Stimulated activated memory B cell treated with anti-CD40 and anti-IgM and Interleukin-4, amounts not matched to agents 10 μg/mL and 1 μg/mL and 100 μg/mL, for 72 hours (primary cell): Measurements from ENCODE around the gene AGBL1.

Source experiments
- ATAC-seq: fragments of 150-1000 bp; cut with Tn5 transposase; 2 replicates; pipeline ENCODE4 v1.10.0; 2021
- H3K27ac Mint-ChIP-seq: one replicate; pipeline ENCODE4 v1.8.0; 2022; ENCODE audit warnings: mild to moderate bottlenecking, mixed read lengths
- H3K27me3 Mint-ChIP-seq: one replicate; pipeline ENCODE4 v1.8.0; 2022; ENCODE audit warnings: mixed read lengths
- H3K36me3 Mint-ChIP-seq: one replicate; pipeline ENCODE4 v1.8.0; 2022; ENCODE audit warnings: mixed read lengths
- H3K4me1 Mint-ChIP-seq: one replicate; pipeline ENCODE4 v1.8.0; 2022; ENCODE audit warnings: mixed read lengths
- H3K4me3 Mint-ChIP-seq: one replicate; pipeline ENCODE4 v1.8.0; 2022; ENCODE audit warnings: mild to moderate bottlenecking, moderate library complexity, mixed read lengths
- H3K9me3 Mint-ChIP-seq: one replicate; pipeline ENCODE4 v1.8.0; 2022; ENCODE audit warnings: mixed read lengths

Gene AGBL1

DNA sequence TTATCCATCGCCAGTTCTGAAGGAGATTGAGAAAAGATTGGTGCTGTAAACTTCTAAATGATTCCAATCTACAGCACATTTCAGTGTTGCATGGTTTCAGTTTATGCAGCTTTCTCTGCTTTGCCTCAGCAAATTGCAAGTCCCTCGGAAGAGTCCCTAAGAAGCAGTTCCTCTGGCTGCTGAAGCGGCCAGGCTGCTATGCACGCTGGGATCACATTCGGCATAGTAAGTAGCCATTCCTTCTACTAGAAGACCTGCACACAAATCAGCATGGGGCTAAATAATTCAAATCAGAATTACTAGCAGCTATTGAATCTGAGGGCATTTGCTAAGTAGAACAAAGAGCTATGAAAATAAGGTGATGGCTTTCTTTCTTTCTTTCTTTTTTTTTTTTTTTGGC, 769.5 kb downstream of the AGBL1 start:
- H3K9me3 Mint-ChIP-seq = peaks cover 3% of the 10 kb centered on the region
- ATAC-seq = no peak
- no peaks in the 10 kb centered on the region for H3K36me3 Mint-ChIP-seq
- no peaks in the 10 kb centered on the region for H3K27me3 Mint-ChIP-seq
- H3K4me3 Mint-ChIP-seq = no peak overlapping the region
- H3K4me1 Mint-ChIP-seq = no peaks in the 10 kb centered on the region
- H3K27ac Mint-ChIP-seq = no peak overlapping the region

DNA sequence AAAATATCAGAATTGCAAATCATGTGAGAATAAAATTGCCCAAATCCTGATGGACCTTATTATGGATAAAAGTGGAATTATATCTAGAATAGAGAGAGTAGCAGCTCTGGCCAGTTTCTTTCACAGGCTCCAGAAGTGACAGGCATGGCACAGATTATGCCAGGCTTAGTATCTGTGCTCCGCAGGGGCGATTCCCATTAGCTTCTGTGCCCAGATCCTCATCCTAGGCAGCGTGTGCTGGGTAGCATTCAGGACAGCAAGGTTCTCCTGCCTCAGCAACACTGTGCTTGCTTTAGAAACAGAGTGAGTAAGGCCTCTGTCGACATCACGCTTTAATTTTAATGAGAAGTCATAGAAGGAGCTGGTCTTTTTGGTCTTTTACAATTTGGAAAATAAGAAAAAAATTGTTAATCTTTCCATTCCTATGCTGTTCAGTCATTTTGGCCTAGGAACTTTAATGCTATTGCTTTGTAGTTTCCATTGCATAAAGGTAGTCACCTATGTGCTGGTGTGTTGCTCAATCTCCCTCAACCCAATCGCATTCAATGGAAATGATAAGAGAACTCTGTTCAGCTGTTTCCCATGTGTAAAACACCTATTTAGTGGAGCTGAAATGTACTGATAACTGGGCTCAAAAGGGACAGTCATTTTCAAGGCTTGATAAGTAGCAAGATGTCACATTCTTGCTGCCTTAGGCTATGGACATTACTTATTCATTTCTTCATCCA, 770.1 kb downstream of the AGBL1 start:
- H3K9me3 Mint-ChIP-seq = peaks cover 3% of the 10 kb centered on the region
- ATAC-seq = no peak
- no peak overlapping the region for H3K4me3 Mint-ChIP-seq
- no peaks in the 10 kb centered on the region for H3K27me3 Mint-ChIP-seq
- H3K4me1 Mint-ChIP-seq = no peaks in the 10 kb centered on the region
- no peaks in the 10 kb centered on the region for H3K36me3 Mint-ChIP-seq
- H3K27ac Mint-ChIP-seq = no peak overlapping the region

DNA sequence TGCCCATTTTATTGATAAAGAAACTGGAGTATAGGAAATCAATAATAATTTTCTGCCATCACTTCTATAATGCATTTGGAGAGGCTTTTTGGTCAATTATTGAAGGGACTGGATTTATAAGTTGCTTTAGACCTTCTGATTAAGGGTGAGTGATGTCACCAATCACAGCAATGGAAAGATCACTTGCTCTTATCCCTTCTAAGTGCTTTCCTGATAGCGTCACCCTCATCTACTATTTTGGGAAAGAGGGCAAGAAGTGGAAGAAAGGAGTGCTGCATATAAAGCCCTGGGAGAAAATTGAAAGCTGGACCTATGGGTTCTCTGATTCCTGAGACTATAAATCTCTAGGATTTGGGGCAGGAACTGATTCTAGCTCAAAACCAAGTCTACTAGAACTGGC, 771.3 kb downstream of the AGBL1 start:
- H3K36me3 Mint-ChIP-seq = no peaks in the 10 kb centered on the region
- H3K27me3 Mint-ChIP-seq = no peaks in the 10 kb centered on the region
- no peaks in the 10 kb centered on the region for H3K4me1 Mint-ChIP-seq
- H3K9me3 Mint-ChIP-seq = peaks cover 3% of the 10 kb centered on the region
- no peak overlapping the region for H3K4me3 Mint-ChIP-seq
- no peak for ATAC-seq
- no peak overlapping the region for H3K27ac Mint-ChIP-seq

DNA sequence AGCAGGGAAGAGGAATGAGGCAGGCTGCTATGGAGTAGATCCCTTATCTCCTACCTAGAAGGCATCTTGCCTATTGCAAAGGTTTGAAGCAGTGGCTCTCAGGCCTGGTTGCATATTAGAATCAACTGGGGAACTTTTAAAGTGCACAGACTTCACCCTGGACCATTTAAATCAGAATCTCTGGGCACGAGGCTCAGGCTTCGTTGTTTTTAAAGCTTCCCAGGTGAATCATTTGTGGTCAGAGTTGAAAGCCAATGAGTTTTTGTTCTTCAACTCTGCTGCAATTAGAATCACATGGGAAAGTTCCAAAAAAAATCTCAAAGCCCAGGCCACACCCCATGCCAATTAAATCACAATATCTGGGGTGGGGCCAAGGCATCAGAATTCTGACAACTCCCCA, 773.1 kb downstream of the AGBL1 start:
- Mint-ChIP-seq H3K4me1 (no peaks in the 10 kb centered on the region), H3K4me3 (no peak overlapping the region), H3K27ac (no peak overlapping the region), H3K27me3 (no peaks in the 10 kb centered on the region), H3K36me3 (no peaks in the 10 kb centered on the region), H3K9me3 (peaks cover under 1% of the 10 kb centered on the region)
- no peak for ATAC-seq

DNA sequence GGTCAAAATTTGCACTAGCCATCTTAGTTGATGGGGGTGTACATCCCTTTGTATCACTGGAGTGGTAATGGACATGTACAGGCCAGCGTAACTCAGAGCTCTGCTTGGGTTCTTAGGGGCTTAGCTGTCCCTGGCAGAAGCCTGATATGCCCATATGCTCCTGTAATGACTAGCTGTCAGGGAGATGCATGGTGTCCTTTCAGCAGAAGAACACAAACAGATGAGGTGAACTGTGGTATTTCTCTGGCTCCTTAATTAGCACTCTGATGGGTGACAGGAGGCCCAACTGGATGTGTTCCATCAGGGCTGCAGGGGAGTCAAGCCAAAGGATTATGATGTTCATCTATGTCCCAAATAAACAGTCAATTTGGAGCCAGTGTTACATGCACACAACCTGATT, 774.5 kb downstream of the AGBL1 start:
- Mint-ChIP-seq H3K4me3 (no peak overlapping the region), H3K27ac (no peak overlapping the region), H3K9me3 (peaks cover 2% of the 10 kb centered on the region), H3K4me1 (no peaks in the 10 kb centered on the region), H3K36me3 (no peaks in the 10 kb centered on the region), H3K27me3 (no peaks in the 10 kb centered on the region)
- no peak for ATAC-seq

DNA sequence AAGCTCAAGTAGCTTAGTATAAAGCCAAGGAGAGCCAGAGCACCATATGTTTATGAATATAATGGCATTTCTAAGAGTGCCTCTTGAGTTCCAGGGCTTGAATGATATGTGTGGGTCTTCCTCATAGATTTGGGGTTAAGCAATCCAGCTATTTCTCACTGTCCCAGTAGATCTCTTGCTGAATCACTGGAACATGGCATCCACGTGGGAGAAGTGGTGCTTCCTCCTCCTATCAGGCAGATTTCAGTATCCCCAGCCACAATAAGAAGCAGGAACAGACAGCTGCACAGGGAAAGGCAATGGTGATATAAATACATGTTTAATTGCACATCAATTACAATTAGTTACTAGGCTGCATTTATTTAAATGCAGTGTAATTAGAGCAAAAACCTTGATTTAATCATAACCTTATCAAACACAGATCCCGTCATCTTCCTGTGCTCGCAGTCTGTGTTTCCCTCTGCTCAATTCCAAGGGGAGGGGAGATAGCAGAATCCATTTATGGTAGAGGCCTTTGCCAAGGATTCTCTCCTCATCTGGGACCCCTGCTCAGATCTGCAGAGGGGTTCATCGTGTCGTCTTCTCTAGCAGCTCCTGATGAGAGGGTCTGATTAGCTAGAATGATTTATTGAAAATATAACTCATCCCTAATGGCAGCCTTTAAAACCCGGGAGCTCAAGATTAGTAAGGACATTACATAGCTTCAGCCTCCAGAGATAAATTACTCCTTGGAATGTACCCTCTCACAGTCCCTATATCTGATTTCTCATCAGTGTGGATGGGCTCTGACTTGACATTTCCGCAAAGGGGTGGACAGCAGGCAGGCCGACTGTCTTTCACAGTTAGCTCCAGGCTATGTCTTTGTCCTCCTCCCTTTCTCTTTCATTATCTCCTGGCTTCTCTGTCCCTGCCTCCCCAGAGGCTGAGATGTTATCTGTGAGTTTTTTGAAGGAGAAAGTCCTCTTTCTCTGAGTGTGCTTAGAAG, 775.9 kb downstream of the AGBL1 start:
- no peaks in the 10 kb centered on the region for H3K27me3 Mint-ChIP-seq
- peaks cover 2% of the 10 kb centered on the region for H3K9me3 Mint-ChIP-seq
- H3K4me1 Mint-ChIP-seq = no peaks in the 10 kb centered on the region
- no peak for ATAC-seq
- no peak overlapping the region for H3K4me3 Mint-ChIP-seq
- H3K27ac Mint-ChIP-seq = no peak overlapping the region
- H3K36me3 Mint-ChIP-seq = no peaks in the 10 kb centered on the region

DNA sequence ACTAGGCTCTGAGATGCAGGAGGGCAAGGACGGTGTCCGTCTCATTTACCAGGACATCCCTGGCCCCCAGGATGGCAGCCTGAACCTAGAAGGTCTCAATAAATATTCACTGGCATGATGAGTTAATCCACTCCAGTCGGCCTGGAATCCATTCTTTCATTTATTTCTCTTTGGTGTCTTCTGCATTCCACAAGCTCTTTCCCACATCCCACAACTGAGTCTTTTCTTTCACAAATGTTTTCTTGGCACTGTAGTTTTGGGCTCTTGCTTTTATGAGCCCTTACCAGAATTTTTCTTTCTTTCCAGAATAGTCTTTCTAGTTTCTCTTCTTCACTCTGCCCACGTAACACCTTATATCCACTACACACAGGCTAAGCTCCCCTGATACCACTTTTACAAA, 778.0 kb downstream of the AGBL1 start:
- Mint-ChIP-seq H3K9me3 (peaks cover 2% of the 10 kb centered on the region), H3K4me3 (no peak overlapping the region), H3K36me3 (no peaks in the 10 kb centered on the region), H3K4me1 (no peaks in the 10 kb centered on the region), H3K27ac (no peak overlapping the region), H3K27me3 (no peaks in the 10 kb centered on the region)
- ATAC-seq = no peak

DNA sequence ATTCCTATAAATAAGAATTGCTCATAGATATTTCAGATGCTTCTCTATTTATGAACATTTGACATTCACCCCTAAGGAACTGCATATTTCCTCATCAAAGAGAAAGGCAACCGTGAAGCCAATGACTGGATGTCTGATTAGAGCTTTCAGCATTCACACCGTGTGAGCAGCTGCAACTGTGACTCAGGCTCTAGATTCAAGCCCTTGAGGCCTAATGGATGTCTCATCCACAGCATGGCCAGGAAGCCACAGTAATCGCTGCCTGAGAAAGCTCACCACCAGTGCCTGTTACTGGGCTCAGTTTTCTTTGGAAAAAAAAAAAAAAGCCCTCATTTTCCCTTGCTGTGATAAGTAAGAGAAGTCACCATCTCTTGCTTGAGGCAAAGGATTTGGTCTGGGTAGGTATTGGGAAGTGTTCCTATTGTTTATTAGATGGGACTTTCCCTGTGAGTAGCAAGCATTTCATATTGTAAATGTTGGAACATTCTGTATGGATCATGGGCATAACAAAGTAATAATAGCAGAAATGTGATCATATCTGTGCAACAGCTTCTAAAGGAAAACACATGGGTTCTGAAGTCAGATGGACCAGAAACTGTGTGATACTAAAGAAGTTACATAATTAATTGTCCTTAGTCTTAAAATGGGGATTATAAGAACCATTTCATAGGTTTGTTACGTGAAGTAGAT, 783.7 kb downstream of the AGBL1 start:
- H3K27ac Mint-ChIP-seq = no peak overlapping the region
- no peaks in the 10 kb centered on the region for H3K4me1 Mint-ChIP-seq
- no peaks in the 10 kb centered on the region for H3K36me3 Mint-ChIP-seq
- peaks cover 2% of the 10 kb centered on the region for H3K9me3 Mint-ChIP-seq
- no peak for ATAC-seq
- no peaks in the 10 kb centered on the region for H3K27me3 Mint-ChIP-seq
- H3K4me3 Mint-ChIP-seq = no peak overlapping the region

DNA sequence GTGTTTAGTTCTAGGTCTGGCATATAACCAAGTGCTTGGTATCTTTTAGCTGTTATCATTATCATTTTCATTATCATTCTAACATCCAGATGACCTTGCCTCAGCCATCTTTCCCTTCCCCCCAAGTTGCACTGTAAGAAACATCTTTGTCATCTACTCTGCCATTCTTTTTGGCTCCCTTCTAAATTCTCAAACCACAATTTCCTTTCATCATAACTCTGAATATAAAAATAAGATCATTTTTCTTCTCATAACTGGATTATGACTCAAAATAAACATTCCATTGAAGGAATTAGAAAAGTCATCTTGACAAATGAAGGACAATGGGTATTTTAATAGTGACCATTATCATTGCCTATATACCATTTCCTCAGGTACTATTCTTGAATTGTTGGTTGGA, 786.2 kb downstream of the AGBL1 start:
- H3K4me3 Mint-ChIP-seq = no peak overlapping the region
- no peaks in the 10 kb centered on the region for H3K36me3 Mint-ChIP-seq
- H3K9me3 Mint-ChIP-seq = peaks cover 2% of the 10 kb centered on the region
- H3K27ac Mint-ChIP-seq = no peak overlapping the region
- H3K4me1 Mint-ChIP-seq = no peaks in the 10 kb centered on the region
- no peaks in the 10 kb centered on the region for H3K27me3 Mint-ChIP-seq
- no peak for ATAC-seq

DNA sequence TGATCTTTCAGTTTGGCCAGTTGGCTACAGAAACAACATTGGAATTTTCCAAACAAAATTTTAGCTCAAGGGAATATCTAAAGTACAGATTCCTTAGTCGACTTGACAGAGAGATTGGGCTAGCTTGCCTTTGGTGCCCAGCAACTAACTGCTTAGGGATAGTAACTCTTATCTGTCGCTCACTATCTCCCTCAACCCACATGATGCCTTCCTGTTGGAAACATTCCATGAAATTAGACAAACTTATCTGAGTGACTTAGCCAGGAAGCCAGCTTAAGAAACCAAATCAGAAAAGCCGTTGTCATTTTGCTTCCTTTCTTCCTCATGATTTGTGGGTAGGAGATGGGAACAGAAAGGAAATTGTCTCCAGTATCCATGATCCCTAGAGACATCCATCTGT, 791.2 kb downstream of the AGBL1 start:
- Mint-ChIP-seq H3K27ac (no peak overlapping the region), H3K27me3 (no peaks in the 10 kb centered on the region), H3K36me3 (no peaks in the 10 kb centered on the region), H3K4me3 (no peak overlapping the region), H3K4me1 (no peaks in the 10 kb centered on the region), H3K9me3 (peaks cover 2% of the 10 kb centered on the region)
- no peak for ATAC-seq

DNA sequence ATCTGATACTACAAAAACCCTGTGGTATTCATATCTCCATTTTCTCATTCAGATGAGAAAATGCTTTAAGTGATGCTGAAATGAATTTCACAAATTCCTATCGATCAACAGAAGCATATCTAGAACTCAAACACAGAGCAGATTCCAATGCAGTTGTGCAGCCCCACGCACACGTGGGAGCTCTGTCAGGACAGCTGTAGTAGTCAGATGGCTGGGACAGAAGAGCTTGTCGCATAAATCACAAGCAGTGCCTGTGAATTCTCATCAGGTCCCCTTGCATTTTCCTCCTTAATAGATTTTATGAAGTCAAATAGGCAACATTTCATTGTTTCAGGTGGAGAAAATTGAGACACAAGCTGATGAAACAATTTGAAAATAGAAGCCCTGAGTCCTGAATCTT, 792.3 kb downstream of the AGBL1 start:
- Mint-ChIP-seq H3K9me3 (no peaks in the 10 kb centered on the region), H3K27ac (no peak overlapping the region), H3K27me3 (no peaks in the 10 kb centered on the region), H3K36me3 (no peaks in the 10 kb centered on the region), H3K4me1 (no peaks in the 10 kb centered on the region), H3K4me3 (no peak overlapping the region)
- ATAC-seq = no peak

DNA sequence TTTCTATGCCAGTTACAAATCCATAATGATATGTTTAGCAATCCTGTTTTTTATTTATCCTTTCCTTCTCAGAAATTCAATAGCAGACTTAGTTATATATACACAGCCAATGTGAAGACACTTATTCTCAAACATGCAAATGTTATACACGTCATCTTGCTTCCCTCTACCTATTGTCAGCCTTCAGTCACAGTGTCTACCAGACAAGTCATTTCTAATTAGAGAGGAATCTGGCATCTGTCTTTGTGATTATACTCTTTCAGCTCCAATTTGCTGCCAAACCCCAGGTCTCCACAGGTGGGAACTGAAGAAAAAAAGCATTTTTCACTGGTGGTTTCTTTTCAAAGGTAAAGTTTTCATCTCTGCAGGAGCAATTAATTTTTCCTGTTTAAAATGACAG, 793.1 kb downstream of the AGBL1 start:
- H3K27ac Mint-ChIP-seq = no peak overlapping the region
- no peak for ATAC-seq
- no peaks in the 10 kb centered on the region for H3K27me3 Mint-ChIP-seq
- no peak overlapping the region for H3K4me3 Mint-ChIP-seq
- H3K4me1 Mint-ChIP-seq = no peaks in the 10 kb centered on the region
- H3K36me3 Mint-ChIP-seq = no peaks in the 10 kb centered on the region
- H3K9me3 Mint-ChIP-seq = no peaks in the 10 kb centered on the region

DNA sequence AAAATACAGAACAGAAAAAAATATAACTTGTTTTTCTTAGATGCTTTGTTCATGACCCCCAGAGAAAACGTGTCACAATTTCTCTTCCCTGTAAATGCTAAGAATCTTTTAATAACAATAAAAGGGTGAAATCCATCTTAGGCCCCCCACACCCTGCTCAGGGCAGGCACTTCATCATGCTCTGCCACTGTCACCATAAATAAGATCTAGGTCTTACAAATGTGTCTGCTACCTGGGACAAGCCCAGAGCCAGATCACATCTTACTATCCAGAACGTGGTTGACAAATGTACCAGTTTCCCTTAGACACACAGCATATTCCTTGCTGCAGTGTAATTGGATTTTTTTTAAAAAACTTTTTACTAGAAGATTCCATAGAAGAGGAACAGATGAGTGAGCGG, 795.4 kb downstream of the AGBL1 start:
- no peak for ATAC-seq
- H3K27me3 Mint-ChIP-seq = no peaks in the 10 kb centered on the region
- H3K4me1 Mint-ChIP-seq = no peaks in the 10 kb centered on the region
- peaks cover 3% of the 10 kb centered on the region for H3K9me3 Mint-ChIP-seq
- H3K36me3 Mint-ChIP-seq = no peaks in the 10 kb centered on the region
- no peak overlapping the region for H3K4me3 Mint-ChIP-seq
- no peak overlapping the region for H3K27ac Mint-ChIP-seq

DNA sequence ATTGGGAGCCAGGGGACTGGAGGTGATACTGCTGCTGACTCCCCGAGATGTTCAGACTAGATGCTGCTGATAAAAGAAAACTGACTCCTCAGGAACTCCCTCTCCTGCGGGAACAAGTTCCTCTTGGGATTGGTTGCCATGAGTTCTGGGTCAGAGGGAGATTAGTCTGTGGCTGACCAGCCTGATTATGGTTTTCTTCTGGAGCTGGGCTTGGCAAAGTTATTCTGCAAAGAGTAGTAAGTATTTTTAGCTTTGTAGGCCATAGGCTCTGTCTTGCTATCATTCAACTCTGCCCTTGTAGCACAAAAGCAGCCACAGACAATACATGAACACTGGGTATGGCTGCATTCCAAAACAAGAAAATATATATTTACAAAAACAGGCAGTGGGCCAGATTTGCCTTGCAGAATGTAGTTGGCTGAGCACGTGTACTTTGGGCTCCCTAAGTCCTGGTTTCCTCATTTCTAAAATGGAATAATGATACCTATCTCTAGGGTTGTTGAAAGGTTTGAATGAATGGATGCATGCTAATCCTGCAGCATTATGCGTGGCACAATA, 796.8 kb downstream of the AGBL1 start:
- no peak for ATAC-seq
- Mint-ChIP-seq H3K36me3 (no peaks in the 10 kb centered on the region), H3K27ac (no peak overlapping the region), H3K4me3 (no peak overlapping the region), H3K4me1 (no peaks in the 10 kb centered on the region), H3K27me3 (no peaks in the 10 kb centered on the region), H3K9me3 (peaks cover 3% of the 10 kb centered on the region)

DNA sequence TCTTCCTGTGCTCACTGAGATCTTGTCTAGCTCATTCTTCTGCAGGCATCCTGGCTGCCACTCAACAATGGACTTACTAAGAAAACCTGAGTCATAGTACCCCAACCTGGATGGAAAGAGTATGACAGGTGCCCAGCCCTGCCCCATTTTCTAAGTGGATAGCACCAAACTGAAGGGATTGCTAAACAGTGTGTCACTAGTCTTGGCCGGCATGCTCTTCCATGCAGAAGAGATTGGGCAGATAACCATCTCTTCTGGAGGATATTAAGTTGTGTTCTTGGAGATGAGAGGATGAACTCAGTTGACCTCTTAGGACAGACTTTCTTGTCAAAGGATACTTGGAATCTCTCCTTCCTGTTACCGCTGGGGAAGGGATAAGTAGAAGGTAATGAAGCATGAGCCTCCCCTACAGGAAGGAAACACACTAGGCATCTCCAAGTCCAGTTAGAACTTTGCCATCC, 797.5 kb downstream of the AGBL1 start:
- Mint-ChIP-seq H3K36me3 (no peaks in the 10 kb centered on the region), H3K4me3 (no peak overlapping the region), H3K4me1 (no peaks in the 10 kb centered on the region), H3K27me3 (no peaks in the 10 kb centered on the region), H3K27ac (no peak overlapping the region), H3K9me3 (peaks cover 3% of the 10 kb centered on the region)
- ATAC-seq = no peak
